DOHH2 (cell line): ENCODE data around the gene MDH1B.

ENCODE experiments used
- CTCF ChIP-seq: fragments of 200-600 bp; sonication (generic); IDR thresholded peaks from one replicate; pipeline ENCODE4 v1.5.1; 2014; ENCODE audit warnings: antibody characterized with exemption, mild to moderate bottlenecking, low read depth, low read length; ENCODE audit not compliant: poor library complexity, severe bottlenecking
- EZH2phosphoT487 ChIP-seq: fragments of 200-600 bp; sonication (generic); IDR thresholded peaks from 2 replicates; pipeline ENCODE4 v1.6.1; 2017; ENCODE audit warnings: borderline replicate concordance, mild to moderate bottlenecking, antibody characterized with exemption, low read length, moderate library complexity, mixed read lengths

- TF ChIP-seq CTCF (no peak), EZH2phosphoT487 (no peak)
Measured at GRCh38 chr2:206708286-206708685, 56.8 kb downstream of the MDH1B start.
